OCI-LY7 (cell line): ENCODE measurements around the gene SCYGR4.

Source experiments
- CTCF ChIP-seq: fragments of 200-600 bp; sonication (generic); conservative IDR thresholded peaks from 2 replicates; pipeline ENCODE4 v1.5.1; 2014; ENCODE audit warnings: mild to moderate bottlenecking, antibody characterized with exemption, low read length, moderate library complexity, mixed read lengths
- EZH2phosphoT487 ChIP-seq: fragments of 200-600 bp; sonication (generic); IDR thresholded peaks from 2 replicates; pipeline ENCODE4 v1.6.1; 2018; ENCODE audit warnings: low read depth, borderline replicate concordance, mild to moderate bottlenecking, mixed run types, antibody characterized with exemption, low read length, moderate library complexity, mixed read lengths

DNA sequence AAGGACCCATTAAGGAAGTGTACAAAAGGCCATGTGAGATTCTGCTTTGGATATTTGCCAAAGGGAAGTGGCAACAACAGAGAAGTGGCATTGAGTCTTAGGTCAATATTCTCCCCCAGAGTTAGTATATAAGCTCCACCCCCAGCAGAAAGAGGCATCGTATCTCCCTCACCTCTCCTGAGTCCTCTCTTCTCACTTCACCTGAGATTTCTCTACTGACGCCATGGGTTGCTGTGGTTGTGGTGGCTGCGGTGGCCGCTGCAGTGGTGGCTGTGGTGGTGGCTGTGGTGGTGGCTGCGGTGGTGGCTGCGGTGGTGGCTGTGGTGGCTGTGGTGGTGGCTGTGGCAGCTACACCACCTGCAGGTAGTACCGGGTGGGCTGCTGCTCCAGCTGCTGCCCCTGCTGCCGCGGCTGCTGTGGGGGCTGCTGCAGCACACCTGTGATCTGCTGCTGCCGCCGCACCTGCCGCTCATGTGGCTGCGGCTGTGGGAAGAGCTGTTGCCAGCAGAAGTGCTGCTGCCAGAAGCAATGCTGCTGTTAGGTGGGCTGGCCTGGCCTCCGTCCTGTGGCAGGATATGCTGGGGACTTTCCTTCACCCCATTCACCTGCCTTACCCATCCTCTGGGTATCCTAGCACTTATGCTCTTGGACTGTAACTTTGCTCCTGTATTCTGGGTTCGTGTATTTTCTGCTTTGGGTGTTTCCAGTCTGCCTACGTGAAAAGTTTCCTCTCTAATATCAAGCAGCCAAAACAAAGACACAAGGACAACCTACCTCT lies 8.5 kb upstream of the SCYGR4 start:
- no peak for TF ChIP-seq CTCF
- TF ChIP-seq EZH2phosphoT487: no peak
